CD4-positive, alpha-beta T cell treated with Interleukin-21 for 1 hour (primary cell): ENCODE measurements around the gene SHISAL2A.

Source experiments
- DNase-seq: peaks from one replicate; pipeline ENCODE4 v3.0.0-alpha.2; 2020

SHISAL2A gene

DNA sequence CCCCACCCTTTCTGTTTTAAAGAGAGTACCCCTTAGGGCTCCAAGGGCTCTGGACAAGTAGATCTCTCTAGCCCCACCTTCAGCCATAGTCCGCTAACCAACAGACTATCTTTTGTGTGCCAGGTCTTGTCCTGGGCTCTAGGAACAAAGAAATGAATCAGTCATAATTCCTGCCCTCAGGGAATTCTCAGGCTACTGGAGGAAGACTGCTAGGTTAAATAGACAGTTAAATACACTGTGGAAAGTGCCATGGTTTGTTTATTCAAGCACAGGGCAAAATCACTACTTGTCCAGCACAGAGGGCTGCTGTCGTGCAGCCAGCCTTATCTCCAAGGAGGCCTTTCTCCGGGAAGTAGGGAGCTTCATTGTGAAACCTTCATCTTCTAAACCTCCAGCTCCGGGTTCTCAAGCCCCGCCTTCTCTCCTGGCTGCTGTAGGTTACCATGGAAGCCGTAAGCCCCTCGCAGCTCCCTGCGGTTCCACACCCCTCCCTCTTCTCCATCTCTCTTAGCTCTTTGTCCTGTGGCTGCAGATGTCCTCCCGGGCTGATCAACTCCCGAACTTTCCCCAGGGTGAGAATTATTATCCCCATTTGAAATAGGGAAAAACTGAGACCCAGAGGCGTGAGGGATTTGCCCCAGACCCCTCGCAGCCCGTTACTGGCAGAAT, 29.8 kb downstream of the SHISAL2A start:
- DNase-seq: no peak

- no peak for DNase-seq
Observed at GRCh38 chr1:52663716-52664115, 30.7 kb downstream of the SHISAL2A start.

DNA sequence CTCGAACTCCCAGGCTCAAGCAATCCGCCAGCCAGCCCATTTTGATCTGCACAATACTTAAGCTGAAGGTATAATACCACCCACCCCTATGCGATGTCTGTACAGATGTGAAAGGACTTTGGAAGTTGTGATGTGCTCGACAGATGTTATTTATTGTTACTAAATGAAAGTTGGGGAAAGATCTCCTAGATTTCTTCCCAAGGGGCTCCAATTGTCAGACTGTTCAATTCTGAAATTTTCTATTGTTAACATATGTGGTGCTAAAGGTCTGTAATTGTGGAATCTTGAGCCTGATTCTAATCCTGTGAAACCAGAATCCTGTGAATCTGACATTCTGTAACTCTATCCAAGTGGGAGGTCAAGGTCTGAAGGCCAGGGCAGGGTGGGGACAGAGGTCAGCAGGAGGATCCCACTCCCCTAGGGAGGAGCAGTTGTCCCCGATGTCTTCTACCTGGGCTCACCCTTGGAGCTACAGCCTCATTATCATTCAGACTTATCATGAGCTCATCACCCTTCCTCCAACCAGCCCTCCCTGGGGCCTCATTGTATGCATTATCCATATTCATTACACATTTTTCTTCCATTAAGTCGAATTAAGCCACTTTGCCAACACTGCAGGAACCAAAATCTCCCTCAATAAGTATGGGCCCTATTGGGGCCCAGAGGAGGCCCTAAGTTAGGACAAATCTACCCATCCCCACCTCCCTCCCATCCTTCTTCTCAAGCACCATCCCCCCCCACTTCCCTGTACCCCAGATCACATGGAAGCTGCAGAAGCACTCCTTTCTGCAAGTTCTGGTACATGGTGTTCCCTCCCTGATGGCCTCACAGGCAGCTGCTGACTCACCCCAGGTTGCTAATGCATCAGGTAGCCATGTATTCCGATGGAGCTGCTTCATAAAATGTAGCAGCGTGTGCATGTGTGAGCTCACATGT, 32.3 kb downstream of the SHISAL2A start:
- no peak for DNase-seq

DNA sequence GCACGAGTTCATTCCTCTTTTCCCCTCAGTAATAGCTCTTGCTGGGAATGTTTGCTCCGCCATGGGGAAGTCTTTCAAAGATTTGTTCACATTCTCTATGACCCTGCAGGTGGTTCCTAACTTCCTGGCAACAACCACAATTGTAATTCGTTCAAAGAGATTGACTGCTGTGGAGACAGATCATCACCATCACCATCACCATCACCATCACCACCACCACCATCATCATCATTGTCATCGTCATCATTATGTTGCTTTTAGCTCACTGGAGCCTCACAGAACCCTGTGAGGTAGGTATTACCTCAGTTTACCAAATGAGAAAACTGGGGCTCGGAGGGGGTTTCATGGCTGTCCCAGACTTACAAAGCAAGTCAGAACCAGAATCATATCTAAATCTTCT, 34.3 kb downstream of the SHISAL2A start:
- no peak for DNase-seq

DNA sequence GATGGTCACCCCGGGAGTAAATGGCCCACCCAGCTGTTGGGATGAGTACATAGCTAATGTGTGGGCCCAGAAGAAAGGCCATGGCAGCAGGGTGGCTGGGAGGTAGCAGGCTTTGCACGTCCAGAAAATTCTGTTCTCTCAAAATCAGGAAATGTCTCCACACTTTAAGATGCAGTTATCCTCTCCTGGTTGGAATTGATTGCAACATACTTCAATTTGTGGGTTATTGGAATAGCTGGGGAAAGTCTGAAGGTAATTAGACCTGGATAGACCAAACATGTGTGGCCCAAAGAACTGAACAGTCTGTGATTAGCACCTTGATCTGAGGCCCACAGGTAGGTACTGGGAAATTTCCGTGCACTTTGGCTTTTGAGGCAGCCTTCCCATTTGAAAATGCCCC, 35.0 kb downstream of the SHISAL2A start:
- no peak for DNase-seq

DNA sequence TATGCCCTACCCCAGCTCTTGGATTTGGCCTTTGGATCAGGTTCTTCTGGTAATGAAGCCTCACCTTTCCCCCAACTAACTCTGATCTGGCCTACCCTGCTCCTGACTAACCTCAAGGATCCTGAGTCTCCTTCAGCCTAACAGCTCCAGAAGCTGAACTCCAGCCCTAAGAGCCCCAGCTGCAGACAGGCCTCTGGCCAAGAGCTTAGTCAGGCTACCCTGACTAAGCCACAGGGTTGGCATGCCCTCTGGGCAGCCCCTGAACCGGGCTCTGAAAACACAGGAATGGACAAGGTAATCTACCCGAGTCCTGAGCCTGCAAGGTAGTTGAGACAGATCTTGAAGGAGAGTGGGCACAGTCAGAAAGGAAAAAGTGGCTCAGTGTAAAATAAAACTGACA, 35.7 kb downstream of the SHISAL2A start:
- DNase-seq: no peak

- no peak for DNase-seq
Observed at GRCh38 chr1:52669696-52670095, 36.7 kb downstream of the SHISAL2A start.

DNA sequence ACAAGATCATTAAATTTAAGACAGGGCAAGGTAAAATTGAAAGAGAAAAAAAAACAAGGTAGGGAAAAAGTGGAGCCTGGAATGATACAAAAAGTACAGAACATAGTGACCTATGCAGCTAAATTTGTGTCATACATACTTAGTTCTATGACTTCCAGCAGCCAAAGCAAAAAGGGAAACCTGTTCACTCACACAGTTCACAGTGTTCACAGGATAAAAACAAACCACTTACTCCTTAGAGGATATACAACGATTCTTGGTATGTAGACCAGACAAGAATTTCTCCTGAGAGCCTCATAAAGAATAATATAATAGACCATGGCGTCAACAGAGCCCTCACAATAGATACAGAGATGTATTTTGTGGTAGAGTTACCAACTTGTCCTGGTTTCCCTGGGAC, 37.6 kb downstream of the SHISAL2A start:
- no peak for DNase-seq

DNA sequence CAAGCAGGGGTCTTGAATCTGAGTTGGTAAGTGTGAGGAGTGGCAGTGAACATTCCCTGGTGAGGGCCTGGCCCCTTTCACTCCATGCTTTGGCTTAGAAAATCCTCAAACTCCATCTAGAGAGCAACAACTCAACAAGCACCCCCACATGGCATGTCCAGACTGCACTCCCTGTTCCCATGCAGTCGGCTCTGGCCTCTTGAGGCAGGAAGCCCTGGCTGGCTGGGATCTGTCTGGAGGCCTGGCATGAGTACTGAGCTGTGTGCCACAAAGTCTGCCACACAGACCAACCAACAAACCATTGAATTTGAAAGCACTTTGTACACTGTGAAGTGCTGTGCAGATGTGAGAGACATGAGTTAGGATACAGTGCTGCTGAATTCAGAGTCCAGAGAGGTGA, 40.0 kb downstream of the SHISAL2A start:
- no peak for DNase-seq

DNA sequence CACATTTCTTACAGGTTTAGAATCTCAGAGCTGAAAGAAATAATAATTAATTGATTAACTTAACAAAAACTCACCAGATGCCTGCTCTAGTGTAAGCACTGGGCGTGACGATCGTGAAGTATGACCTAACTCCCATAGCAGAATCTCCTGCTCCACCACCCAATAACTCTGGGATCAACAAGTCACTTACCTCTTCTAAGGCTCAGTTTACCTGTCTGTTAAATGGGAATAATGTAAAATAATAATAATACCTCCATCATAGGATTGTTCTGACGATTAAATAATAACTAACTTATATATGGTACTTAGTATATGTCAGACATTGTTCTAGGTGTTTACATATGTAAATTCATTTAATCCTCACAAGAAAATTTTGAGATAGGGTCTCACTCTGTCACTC, 40.5 kb downstream of the SHISAL2A start:
- no peak for DNase-seq

DNA sequence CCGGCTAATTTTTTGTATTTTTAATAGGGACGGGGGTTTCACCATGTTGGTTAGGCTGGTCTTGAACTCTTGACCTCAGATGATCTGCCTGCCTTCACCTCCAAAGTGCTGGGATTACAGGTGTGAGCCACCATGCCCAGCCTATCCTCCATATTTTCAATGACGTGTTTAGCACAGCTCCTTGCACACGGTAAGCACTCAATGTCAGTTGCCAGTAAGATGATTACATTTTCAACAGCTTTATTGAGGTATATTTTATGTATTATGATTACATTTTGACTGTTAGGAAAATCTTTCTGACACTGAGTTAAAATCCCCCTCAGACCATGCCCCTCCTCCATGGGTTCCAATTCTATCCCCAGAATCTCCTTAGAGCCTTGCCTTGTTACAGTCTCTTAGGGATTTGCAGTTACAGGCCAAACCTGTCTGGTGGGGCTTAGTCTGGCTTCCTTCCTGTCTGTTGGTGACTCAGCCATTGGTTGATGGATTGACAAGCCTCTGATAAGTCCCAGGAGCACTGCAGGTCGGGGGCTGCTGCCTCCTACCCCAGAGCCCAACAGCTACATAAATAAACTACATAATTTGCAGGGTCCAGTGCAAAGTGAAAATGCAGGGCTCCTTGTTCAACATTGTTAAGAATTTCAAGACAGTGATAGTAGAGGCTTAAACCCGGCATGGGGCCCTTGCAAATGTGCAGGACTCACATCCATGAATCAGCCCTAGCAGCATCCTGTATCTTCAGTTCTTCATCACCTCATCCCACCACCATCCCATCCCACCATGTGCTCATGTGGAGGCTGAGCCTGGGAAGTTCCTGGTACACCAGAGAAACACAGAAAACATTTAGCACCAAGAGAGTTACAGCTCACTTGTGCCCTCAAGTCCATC, 41.8 kb downstream of the SHISAL2A start:
- no peak for DNase-seq

- no peak for DNase-seq
Observed at GRCh38 chr1:52676249-52676903, 43.4 kb downstream of the SHISAL2A start.

GRCh38 chr1:52677076-52677806, 44.3 kb downstream of the SHISAL2A start:
- no peak for DNase-seq

DNA sequence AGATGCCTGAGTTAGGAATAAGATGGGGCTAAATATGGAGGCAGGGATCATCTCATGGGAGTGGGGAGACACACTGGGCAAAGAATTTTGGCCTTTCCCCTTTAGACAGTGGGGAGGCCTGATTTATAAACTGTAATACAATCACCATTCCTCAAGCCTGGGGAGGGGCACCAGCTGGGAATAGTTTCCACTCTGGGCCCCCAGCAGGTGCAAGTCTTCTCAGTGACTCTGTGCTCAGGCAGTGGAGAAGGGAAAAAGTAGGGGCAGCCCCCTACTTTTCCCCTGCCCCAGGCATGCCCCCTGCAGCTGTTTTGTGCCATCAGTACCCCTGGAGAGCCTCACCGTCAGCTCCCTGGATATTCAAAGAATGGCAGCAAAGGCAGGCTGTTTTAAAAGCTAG, 46.1 kb downstream of the SHISAL2A start:
- DNase-seq: no peak

DNA sequence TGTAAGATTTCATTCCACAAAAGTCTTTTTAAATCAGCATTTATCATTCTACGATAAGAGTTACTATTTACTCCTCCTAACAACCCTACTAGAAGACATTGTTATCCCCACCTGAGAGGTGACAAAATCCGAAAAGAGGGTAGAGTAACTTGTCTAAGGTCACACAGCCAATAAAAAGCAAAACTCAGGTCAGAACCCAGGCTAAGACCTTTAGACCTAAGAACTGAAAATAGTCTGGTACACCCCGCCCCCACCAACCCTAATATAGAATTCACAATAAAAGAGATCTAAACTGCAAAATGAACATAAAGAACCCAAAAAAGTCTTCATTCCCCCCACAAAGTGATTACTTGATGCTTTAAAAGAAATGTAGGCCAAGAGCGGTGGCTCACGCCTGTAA, 46.5 kb downstream of the SHISAL2A start:
- no peak for DNase-seq

GRCh38 chr1:52680353-52680752, 47.4 kb downstream of the SHISAL2A start:
- DNase-seq: no peak

GRCh38 chr1:52681136-52681535, 48.2 kb downstream of the SHISAL2A start:
- DNase-seq: no peak

DNA sequence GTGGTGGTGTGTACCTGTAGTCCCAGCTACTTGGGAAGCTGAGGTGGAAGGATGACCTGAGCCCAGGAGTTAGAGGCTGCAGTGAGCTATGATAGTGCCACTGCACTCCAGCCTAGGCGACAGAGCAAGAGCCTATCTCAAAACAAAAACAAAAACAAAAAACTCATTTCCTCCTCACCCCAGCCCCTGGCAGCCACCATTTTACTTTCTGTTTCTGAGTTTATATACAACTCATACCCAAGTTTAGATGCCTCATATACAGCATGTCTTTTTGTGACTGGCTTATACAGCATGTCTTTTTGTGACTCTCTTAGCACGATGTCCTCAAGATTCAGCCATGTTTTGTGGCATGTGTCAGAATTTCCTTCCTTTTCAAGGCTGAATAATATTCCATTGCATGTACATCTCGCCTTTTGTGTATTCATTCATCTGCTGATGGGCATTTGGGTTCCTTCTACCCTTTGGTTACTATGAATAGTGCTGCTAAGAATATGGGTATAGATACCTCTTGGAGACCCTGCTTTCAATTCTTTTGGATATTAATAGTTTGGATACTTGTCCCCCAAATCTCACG, 50.5 kb downstream of the SHISAL2A start:
- no peak for DNase-seq

GRCh38 chr1:52684545-52684944, 51.6 kb downstream of the SHISAL2A start:
- no peak for DNase-seq

DNA sequence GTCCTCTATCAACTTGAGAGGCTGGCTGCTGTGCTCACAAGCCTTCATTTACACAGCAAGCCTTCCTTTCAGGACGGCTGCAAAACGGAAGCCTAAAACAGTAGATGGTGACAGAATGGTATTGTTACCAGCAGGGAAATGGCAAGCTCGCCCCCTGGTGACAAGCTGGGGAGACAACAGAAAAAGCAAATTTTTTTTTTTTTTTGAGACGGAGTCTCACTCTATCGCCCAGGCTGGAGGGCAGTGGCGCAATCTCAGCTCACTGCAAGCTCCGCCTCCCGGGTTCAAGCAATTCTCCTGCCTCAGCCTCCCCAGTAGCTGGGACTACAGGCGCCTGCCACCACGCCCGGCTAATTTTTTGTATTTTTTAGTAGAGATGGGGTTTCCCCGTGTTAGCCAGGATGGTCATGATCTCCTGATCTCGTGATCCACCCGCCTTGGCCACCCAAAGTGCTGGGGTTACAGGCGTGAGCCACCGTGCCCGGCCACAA, 53.3 kb downstream of the SHISAL2A start:
- DNase-seq: peak; percentile 84

DNA sequence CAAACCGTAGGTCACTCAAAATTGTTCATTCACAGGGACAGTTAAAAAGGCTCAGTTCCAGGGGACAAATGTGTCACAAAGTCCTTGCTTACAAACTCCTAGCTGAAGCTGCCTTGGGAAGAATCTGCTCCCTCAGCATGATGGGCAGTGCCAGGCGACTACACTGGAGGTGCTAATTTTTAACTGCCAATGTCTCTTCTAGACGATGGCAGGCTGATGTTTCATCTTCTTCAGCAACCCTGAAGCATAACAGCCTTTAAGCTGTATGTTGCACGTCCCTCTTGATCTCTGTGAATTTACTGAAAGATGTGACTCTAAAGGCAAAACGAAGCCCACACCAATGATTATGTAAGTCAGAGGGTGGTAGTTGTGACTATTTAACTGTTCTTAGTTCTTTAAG, 53.9 kb downstream of the SHISAL2A start:
- DNase-seq: no peak

- DNase-seq: no peak
Observed at GRCh38 chr1:52691821-52692220, 58.9 kb downstream of the SHISAL2A start.
